GM23248 (cell line): ENCODE measurements around the gene BPIFB3. TPM values are rescaled to one million over a fixed set of nuclear protein-coding genes. Genes with fewer than 3 reads are reported as not detected.

Source experiments
- DNase-seq: peaks from one replicate; pipeline ENCODE4 v3.0.0-alpha.2; 2015
- H2AFZ ChIP-seq: fragments of 200-600 bp; sonication (generic); 2 replicates; pipeline ENCODE4 v1.6.1; 2016; ENCODE audit warnings: antibody characterized with exemption
- H3F3A ChIP-seq: fragments of 200-600 bp; sonication (generic); 2 replicates; pipeline ENCODE4 v1.6.1; 2016; ENCODE audit warnings: mild to moderate bottlenecking, antibody characterized with exemption, mixed run types; ENCODE audit not compliant: insufficient read depth
- H3K27ac ChIP-seq: fragments of 200-600 bp; sonication (generic); 2 replicates; pipeline ENCODE4 v1.5.1; 2016; ENCODE audit warnings: mild to moderate bottlenecking
- H3K27me3 ChIP-seq: fragments of 200-600 bp; sonication (generic); replicated peaks from 2 replicates; pipeline ENCODE4 v1.6.1; 2016; ENCODE audit warnings: mild to moderate bottlenecking; ENCODE audit not compliant: insufficient read depth
- H3K36me3 ChIP-seq: fragments of 200-600 bp; sonication (generic); 2 replicates; pipeline ENCODE4 v1.6.1; 2016; ENCODE audit warnings: low read depth, mild to moderate bottlenecking
- H3K4me1 ChIP-seq: fragments of 200-600 bp; sonication (generic); 2 replicates; pipeline ENCODE4 v1.6.1; 2016; ENCODE audit warnings: mild to moderate bottlenecking; ENCODE audit not compliant: insufficient read depth
- H3K4me2 ChIP-seq: fragments of 200-600 bp; sonication (generic); one replicate; pipeline ENCODE4 v1.6.1; 2016; ENCODE audit warnings: mild to moderate bottlenecking; ENCODE audit not compliant: unreplicated experiment
- H3K4me3 ChIP-seq: fragments of 200-600 bp; sonication (generic); 2 replicates; pipeline ENCODE4 v1.5.1; 2016; ENCODE audit warnings: mild to moderate bottlenecking
- H3K79me2 ChIP-seq: fragments of 200-600 bp; sonication (generic); 2 replicates; pipeline ENCODE4 v1.6.1; 2016; ENCODE audit warnings: mild to moderate bottlenecking; ENCODE audit not compliant: insufficient read depth
- H3K9ac ChIP-seq: fragments of 200-600 bp; sonication (generic); 2 replicates; pipeline ENCODE4 v1.6.1; 2016; ENCODE audit warnings: mild to moderate bottlenecking
- H3K9me2 ChIP-seq: fragments of 200-600 bp; sonication (generic); 2 replicates; pipeline ENCODE4 v1.6.1; 2016; ENCODE audit warnings: mixed run types, mild to moderate bottlenecking, moderate library complexity; ENCODE audit not compliant: insufficient read depth
- H3K9me3 ChIP-seq: fragments of 200-600 bp; sonication (generic); one replicate; pipeline ENCODE4 v1.6.1; 2017; ENCODE audit warnings: low read depth
- H4K20me1 ChIP-seq: fragments of 200-600 bp; sonication (generic); 2 replicates; pipeline ENCODE4 v1.6.0; 2016; ENCODE audit not compliant: insufficient read depth
- EZH2 ChIP-seq: fragments of 200-600 bp; sonication (generic); IDR thresholded peaks from 2 replicates; pipeline ENCODE4 v1.6.1; 2018; ENCODE audit warnings: antibody characterized with exemption, mild to moderate bottlenecking; ENCODE audit not compliant: insufficient read depth, poor library complexity, severe bottlenecking
- EZH2phosphoT487 ChIP-seq: fragments of 200-600 bp; sonication (generic); IDR thresholded peaks from 2 replicates; pipeline ENCODE4 v1.6.1; 2018; ENCODE audit warnings: antibody characterized with exemption, moderate library complexity, mild to moderate bottlenecking, low read depth; ENCODE audit not compliant: insufficient read depth
- WGBS, 2 experiments: methylation state at CpG; one replicate each; pipeline ENCODE4 v1.1.6; 2015 to 2017; ENCODE audit warnings: low lambda C conversion rate in 2 of 2, low coverage in 1 of 2; ENCODE audit errors: missing lambda C conversion rate in 2 of 2; 5-methylcytosine and 5-hydroxymethylcytosine counted together
- in situ Hi-C: fragments of 300-500 bp; cut with MboI; formaldehyde crosslinking; loops from 2 replicates; pipeline ENCODE4 v1.15.0; 2020
- polyA plus RNA-seq: library from polyadenylated mRNA; unstranded; fragments of >200 nt; fragmentation: Nextera tagmentation; extraction: Ambion mirVana; gene quantifications from 2 replicates; pipeline ENCODE4 v1.2.1, GENCODE V29; 2016
- total RNA-seq: library from RNA; depleted of rRNA; stranded (reverse); fragments of >200 nt; shearing (Covaris generic); gene quantifications from 2 replicates; pipeline ENCODE4 v1.2.3, GENCODE V29; 2014

BPIFB3 gene
- total and polyA plus RNA-seq, 2 experiments from 2014 or later = not detected

DNA sequence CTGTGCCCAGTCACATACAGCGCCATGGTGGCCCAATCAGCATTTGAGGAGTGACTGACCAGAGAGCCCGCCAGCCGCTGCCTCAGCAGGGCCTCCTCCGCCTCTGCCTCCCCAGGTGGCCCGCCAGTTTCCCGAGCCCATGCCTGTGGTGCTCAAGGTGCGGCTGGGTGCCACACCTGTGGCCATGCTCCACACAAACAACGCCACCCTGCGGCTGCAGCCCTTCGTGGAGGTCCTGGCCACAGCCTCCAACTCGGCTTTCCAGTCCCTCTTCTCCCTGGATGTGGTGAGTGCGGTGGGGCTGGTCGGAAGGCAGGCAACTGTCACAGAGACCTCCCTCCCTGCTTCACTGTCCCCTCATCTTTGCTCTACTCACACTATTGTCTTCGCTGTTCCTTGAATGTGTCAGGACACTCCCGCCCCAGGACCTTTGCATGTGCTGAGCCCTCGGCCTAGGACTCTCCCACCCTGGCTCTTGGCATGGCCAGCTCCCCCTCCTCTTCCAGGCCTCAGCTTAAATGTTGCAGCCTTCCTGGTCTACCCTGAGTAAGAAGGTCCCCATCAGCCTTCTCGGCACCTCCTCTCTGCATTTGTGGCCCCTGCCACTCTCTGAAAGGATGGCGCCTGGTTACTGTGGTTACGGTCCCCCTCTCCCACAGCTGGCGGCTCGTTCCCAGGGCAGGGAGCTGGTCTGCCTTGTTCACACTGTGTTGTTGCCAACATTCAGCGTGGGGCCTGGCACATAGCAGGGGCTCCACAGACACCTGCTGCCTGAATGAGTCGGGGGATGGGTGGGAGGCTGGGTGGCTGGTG, 34.0 kb upstream of the BPIFB3 start:
- in situ Hi-C loops = no loop called here
- no peak for DNase-seq
- Histone ChIP-seq H3K4me3 (no peak overlapping the region), H4K20me1 (no peaks in the 10 kb centered on the region), H3K9ac (no peak overlapping the region), H3K4me2 (no peak overlapping the region), H3K9me3 (no peaks in the 10 kb centered on the region), H3F3A (no peaks in the 10 kb centered on the region), H3K27ac (no peak overlapping the region), H3K4me1 (no peaks in the 10 kb centered on the region), H3K79me2 (no peaks in the 10 kb centered on the region), H3K9me2 (no peaks in the 10 kb centered on the region), H3K27me3 (peaks cover 21% of the 10 kb centered on the region), H3K36me3 (no peaks in the 10 kb centered on the region), H2AFZ (no peak overlapping the region)
- WGBS, 2 experiments = 51 to 58% methylated on average over 20 to 23 of the region's 23 CpGs
- no peak for TF ChIP-seq EZH2
- no peak for TF ChIP-seq EZH2phosphoT487

DNA sequence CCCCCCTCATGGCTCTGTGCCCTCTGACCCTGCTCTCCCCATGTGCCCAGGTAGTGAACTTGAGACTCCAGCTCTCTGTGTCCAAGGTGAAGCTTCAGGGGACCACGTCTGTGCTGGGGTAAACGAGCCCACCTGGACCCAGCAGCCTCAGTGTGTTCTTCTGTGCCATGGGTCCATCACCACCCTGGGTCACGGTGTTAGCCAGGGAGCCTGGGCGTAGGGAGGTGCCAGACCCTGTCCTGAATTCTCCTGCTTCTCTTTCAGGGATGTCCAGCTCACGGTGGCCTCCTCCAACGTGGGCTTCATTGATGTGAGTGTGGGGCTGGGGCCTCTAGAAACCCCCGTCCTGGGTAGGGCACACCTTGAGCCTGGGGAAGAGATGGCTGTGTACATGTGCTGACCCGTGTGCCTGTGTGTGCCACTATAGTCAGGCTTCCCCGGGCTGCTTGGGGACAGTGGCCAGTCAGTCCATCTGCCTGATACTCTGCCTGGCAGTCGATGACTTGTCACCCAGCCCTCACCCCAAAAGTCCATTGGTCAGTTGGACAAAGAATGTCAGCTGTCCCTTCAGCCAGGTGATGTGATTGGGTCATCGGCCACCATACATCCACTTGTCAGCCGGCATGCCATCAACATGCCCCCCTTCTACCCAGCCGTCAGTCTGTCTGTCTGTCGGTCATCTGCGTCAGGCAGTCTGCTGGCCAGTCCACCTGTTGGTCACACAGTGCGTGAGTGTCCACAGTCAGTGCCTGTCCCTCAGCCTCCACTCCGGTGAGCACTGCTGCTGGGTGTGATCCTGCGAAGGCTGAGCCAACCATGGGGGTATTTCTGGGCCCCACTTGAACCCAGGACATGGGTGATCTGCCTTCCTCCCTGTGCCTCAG, 33.2 kb upstream of the BPIFB3 start:
- Histone ChIP-seq H3K4me1 (no peaks in the 10 kb centered on the region), H3K9me2 (no peaks in the 10 kb centered on the region), H3K9me3 (no peaks in the 10 kb centered on the region), H2AFZ (no peak overlapping the region), H3K4me2 (no peak overlapping the region), H3K27ac (no peak overlapping the region), H3K4me3 (no peak overlapping the region), H3K79me2 (no peaks in the 10 kb centered on the region), H3K9ac (no peak overlapping the region), H3F3A (no peaks in the 10 kb centered on the region), H4K20me1 (no peaks in the 10 kb centered on the region), H3K27me3 (peaks cover 17% of the 10 kb centered on the region; the same call in 1 of the 2 replicates), H3K36me3 (no peaks in the 10 kb centered on the region)
- DNase-seq = no peak
- no peak for TF ChIP-seq EZH2
- TF ChIP-seq EZH2phosphoT487 = no peak
- 48 to 52% methylated on average over 18 of the region's 18 CpGs for WGBS, 2 experiments
- in situ Hi-C loops = no loop called here

- Histone ChIP-seq H3K9me3 (no peaks in the 10 kb centered on the region), H3K9ac (no peak overlapping the region), H3K36me3 (no peaks in the 10 kb centered on the region), H3K79me2 (no peaks in the 10 kb centered on the region), H3K4me1 (no peaks in the 10 kb centered on the region), H3K4me3 (no peak overlapping the region), H3K9me2 (no peaks in the 10 kb centered on the region), H2AFZ (no peak overlapping the region), H3F3A (no peaks in the 10 kb centered on the region), H3K4me2 (no peak overlapping the region), H3K27me3 (peaks cover 17% of the 10 kb centered on the region; the same call in 1 of the 2 replicates), H3K27ac (no peak overlapping the region), H4K20me1 (no peaks in the 10 kb centered on the region)
- WGBS, 2 experiments = 37 to 45% methylated on average over 3 of the region's 3 CpGs
- TF ChIP-seq EZH2 (no peak), EZH2phosphoT487 (no peak)
- in situ Hi-C loops = no loop called here
- no peak for DNase-seq
These were observed 31.8 kb upstream of the BPIFB3 start for GRCh38 chr20:33021879-33022278.

DNA sequence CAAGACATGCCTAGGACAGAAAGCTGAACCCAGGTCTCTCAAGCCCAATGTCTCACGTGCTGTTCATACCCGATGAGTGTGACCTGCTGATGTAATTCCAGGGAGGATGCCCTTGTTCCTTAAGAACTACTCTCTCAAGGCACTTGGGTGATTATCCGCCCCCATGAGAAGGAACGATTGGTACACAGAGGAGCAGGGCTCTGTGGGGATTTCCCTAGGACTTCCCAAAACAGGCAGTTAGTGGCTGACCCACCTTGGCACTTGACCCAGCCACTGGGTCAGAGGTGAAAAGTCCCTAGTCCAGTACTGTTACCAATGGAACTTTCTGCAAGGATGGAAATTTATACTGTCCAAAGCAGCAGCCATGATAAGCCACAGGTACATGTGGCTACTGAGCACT, 31.4 kb upstream of the BPIFB3 start:
- no peak overlapping the region for H3K9ac ChIP-seq
- no peaks in the 10 kb centered on the region for H4K20me1 ChIP-seq
- TF ChIP-seq EZH2phosphoT487 = no peak
- no peak for TF ChIP-seq EZH2
- no peak overlapping the region for H3K27ac ChIP-seq
- no peak overlapping the region for H3K4me3 ChIP-seq
- H3K9me3 ChIP-seq = no peaks in the 10 kb centered on the region
- H3K4me1 ChIP-seq = no peaks in the 10 kb centered on the region
- H2AFZ ChIP-seq = no peak overlapping the region
- H3K36me3 ChIP-seq = no peaks in the 10 kb centered on the region
- in situ Hi-C loops = no loop called here
- no peak overlapping the region for H3K4me2 ChIP-seq
- H3F3A ChIP-seq = no peaks in the 10 kb centered on the region
- H3K27me3 ChIP-seq = peaks cover 13% of the 10 kb centered on the region; the same call in 1 of the 2 replicates
- DNase-seq = no peak
- no peaks in the 10 kb centered on the region for H3K79me2 ChIP-seq
- no peaks in the 10 kb centered on the region for H3K9me2 ChIP-seq
- WGBS, 2 experiments = 24 to 26% methylated on average over 4 of the region's 4 CpGs
